HG03025 (cell line): ENCODE results near the gene CDK16.
"Not testable (repeated sequence)": the region's sequence is repeated elsewhere in the genome, so short reads cannot be mapped to it uniquely, and the experiment has no call there.

Experiments
- ATAC-seq: cut with Tn5 transposase; IDR thresholded peaks from one replicate; pipeline ENCODE4 v1.9.1; 2021; ENCODE audit warnings: mild to moderate bottlenecking, moderate library complexity; ENCODE audit not compliant: unreplicated experiment, low FRiP score

CDK16 gene

GRCh38 chrX:47245156-47245555 lies 26.7 kb downstream of the CDK16 start:
- no peak for ATAC-seq

DNA sequence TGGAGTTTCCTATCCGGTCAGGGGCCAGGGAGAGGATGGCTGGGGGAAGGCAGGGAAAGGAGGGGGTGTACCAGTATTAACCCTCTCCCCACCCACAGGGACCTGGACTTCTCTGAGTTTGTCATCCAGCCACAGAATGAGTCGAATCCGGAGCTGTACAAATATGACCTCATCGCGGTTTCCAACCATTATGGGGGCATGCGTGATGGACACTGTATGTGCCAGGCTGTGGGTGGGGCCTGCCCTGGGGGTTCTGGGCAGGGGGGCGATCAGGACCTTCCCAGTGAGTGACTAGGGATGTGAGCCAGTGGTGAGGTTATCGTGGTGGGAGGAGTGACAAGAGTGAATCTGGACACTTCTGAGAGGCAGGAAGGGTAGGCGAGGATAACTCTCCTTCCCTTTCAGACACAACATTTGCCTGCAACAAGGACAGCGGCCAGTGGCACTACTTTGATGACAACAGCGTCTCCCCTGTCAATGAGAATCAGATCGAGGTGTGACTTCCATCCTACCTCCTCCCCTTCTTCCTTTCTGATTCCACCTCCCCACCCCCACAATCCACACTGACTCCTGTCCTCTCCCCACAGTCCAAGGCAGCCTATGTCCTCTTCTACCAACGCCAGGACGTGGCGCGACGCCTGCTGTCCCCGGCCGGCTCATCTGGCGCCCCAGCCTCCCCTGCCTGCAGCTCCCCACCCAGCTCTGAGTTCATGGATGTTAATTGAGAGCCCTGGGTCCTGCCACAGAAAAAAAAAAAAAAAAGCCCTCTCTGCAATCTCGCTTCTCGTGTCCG lies 28.9 kb downstream of the CDK16 start:
- ATAC-seq, result no peak

DNA sequence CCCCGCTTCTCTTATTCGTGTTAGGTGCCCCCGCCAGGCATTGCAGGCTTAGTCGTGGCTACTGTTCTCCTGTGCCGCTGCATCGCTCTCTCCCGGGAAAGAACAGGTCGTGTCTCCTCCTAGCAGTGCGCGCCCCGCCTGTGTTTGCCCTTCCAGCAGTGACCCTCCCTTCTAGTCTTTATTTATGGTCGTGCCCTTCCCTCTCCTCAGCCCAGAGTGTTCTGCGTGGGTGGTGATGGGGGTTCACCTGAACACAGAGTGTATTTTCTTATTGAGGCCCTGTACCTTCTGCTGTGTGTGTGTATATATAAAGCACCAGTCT lies 29.5 kb downstream of the CDK16 start:
- no peak for ATAC-seq

DNA sequence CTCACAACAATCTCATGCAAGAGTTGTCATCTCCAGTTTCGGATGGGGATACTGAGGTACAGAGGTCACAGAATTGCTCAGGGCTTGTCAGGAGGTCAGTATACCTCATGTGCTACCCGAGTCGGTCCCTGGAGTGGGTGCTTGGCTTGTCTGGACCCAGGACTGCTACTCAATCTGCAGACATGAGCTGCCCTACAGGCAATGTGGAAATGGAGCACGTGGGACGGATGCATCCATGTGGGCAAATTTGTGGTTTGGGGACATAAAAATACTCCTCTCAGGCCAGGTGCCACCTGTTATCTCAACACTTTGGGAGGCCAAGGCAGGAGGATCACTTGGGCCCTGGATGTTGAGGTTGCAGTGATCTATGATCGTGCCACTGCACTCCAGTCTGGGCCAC lies 30.1 kb downstream of the CDK16 start:
- no peak for ATAC-seq

DNA sequence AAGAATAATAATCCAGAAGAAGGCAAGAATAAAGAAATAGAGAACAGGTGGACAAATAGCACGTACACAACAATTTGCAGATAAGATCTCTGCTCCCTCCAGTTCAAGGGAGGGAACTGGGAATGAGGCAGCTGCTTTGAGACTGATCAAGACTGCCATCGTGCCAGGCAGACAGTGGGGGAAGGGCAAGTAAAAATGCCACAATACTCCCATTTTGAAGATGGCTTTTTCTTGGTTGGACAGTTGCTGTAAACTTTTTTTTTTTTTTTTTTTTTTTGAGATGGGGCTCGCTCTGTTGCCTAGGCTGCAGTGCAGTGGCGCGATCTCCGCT lies 31.5 kb downstream of the CDK16 start:
- no peak for ATAC-seq

- not testable (repeated sequence) for ATAC-seq
These were observed 39.1 kb downstream of the CDK16 start for GRCh38 chrX:47257620-47258019.

GRCh38 chrX:47264483-47265173 lies 46.1 kb downstream of the CDK16 start:
- ATAC-seq, result no peak

DNA sequence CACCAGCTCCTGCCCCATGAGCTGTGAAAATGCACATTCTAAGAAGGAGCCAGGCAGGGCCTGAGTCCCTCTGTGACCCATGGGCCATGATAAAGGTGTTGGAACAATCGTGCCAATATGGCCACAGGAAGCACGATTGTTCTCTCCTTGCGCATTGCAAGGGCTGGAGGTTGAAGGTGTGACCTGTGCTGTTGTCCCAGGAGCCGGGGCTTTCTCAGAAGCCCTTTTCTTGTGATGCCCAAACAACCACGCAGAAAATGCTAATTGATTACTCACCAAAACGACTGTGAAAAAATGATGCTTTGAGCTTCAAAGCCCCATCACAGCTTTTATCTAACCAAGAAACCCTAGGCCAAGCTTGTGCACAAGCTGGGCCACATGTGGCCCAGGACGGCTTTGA lies 48.2 kb downstream of the CDK16 start:
- no peak for ATAC-seq

GRCh38 chrX:47272013-47272408 lies 53.5 kb downstream of the CDK16 start:
- no peak for ATAC-seq

DNA sequence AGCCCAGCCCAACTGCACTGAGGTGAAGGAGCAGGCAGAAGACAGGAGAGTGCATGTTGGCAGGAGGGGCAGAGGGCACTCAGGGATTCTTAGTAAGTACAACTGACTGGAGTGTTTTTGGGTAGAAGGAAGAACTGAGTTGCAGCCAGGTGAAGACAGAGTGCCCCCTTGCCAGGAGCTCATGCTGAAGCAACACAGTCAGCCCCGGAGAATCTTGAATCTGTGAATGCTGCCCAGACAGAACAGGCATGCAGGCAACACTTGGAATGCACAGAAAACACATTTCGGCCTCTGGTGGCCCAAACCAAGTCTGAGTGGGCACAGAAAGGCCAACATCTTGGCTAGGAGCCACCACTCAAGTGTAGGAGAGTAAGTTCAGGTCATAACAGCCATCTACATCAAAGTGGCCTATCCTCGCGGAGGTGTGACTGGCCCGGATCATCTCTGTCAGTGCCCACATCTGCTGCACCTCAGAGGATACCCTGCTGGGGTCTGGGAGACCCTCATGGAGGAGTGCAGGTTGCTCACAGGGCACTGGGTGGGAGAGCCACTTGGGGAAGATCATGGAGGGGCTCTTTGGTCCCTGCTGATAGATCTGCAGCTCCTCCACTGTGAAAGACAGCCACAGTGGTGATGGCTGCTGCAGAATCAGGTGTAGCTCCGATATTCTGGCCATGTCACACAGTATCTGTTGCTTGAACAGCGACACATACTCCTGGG lies 54.7 kb downstream of the CDK16 start:
- no peak for ATAC-seq

DNA sequence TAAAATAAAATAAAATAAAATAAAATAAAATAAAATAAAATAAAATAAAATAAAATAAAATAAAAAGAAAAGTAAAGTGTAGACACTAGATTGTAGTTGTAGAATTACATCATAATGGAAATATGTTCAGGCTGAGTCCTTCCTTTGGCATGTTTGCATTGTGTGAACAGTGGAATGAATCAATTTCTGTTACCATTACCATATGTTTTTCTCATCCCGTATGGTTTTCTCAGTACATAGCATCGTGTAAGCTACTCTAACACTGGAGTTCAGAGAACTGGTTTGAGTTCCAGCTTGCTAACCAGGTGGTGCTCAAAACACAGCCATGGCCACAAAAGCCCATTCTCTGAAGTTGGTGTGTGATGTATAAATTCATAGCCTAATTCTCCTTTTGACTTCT lies 60.2 kb downstream of the CDK16 start:
- no peak for ATAC-seq
